Upper lobe of right lung (tissue), 1 donor: ENCODE results near the gene NCMAP. TPM values are rescaled to one million over a fixed set of nuclear protein-coding genes. Genes with fewer than 3 reads are reported as not detected.

ENCODE experiments used
- ATAC-seq: fragments of 200-7000 bp; cut with Tn5 transposase; one replicate; pipeline ENCODE4 v1.9.1; 2020; ENCODE audit warnings: mild to moderate bottlenecking, moderate library complexity
- DNase-seq: peaks from one replicate; pipeline ENCODE4 v3.0.0-alpha.2; 2020
- H3K27ac ChIP-seq: fragments of 200-600 bp; one replicate; pipeline ENCODE4 v1.8.0; 2022
- H3K27me3 ChIP-seq: fragments of 200-600 bp; one replicate; pipeline ENCODE4 v1.8.0; 2022; ENCODE audit warnings: mild to moderate bottlenecking
- H3K36me3 ChIP-seq: fragments of 200-600 bp; one replicate; pipeline ENCODE4 v1.8.0; 2022
- H3K4me1 ChIP-seq: fragments of 200-600 bp; one replicate; pipeline ENCODE4 v1.8.0; 2022
- H3K4me3 ChIP-seq: fragments of 200-600 bp; one replicate; pipeline ENCODE4 v1.8.0; 2022; ENCODE audit warnings: mild to moderate bottlenecking
- H3K9me3 ChIP-seq: fragments of 200-600 bp; one replicate; pipeline ENCODE4 v1.8.0; 2022
- intact Hi-C: fragments of 100-400 bp; cut with DNase I; formaldehyde crosslinking; loops from one replicate; pipeline ENCODE4 v1.11.0; 2022
- total RNA-seq: library from RNA; stranded (reverse); fragmentation: NEBNext Ultra II Directional; extraction: Animal tissue kit (Norgen Biotek cat#: 25700); gene quantifications from one replicate; pipeline ENCODE4 v1.2.1, GENCODE V29; 2021
- TF ChIP-seq, protein P1 (sequence below): fragments of 200-600 bp; IDR thresholded peaks from one replicate; pipeline ENCODE4 v1.8.0; 2022; ENCODE audit warnings: antibody characterized with exemption
- donor health status: DM: no; HTN: yes; CAD: no; lungs with severe emphysema.

Gene NCMAP
- total RNA-seq, 1 donor from 2014 or later: 10.7 TPM

DNA sequence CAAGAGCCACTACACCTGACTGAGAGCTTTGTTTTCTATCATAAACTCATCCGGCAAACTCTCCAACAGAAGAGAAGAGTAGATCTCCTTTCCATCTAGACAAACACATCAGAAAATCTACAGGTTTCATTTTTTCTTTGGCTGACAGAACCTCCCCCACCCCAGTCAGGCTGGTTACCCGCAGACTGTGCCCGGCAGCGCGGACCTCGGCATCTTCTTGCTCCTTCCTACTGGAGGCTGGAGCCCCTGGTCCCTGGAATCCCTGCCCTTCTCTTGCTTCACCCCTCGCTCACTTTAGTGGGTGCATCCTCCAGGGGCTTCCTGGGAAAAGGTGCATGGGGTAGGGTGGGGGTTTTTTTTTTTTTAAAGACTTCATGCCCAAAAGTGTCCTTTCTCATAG, 23.0 kb downstream of the NCMAP start:
- ATAC-seq: no peak

DNA sequence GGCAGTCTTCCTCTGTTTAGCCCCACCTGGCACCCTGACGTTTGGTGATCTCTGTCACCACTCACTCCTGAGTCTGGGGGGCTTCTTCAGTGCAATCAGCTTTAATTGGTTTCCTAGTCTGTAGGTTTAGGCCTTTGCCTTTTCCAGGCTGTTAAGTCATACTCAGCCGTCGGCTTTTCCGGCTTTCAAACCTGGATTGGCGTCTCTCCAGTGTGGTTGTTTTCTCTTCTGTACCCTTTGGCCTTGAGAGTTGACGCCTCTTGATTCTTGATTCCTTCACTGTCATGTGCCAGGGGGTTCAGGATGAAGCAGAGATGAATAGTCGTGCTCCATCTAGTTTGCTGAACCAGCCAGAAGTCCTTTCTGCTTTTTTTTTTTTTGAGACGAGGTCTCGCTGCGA, 24.9 kb downstream of the NCMAP start:
- H3K4me3 ChIP-seq: no peak overlapping the region
- no peak for DNase-seq
- no peaks in the 10 kb centered on the region for H3K36me3 ChIP-seq
- intact Hi-C loops: no loop called here
- ATAC-seq: no peak
- no peaks in the 10 kb centered on the region for H3K9me3 ChIP-seq
- TF ChIP-seq, protein P1, sequence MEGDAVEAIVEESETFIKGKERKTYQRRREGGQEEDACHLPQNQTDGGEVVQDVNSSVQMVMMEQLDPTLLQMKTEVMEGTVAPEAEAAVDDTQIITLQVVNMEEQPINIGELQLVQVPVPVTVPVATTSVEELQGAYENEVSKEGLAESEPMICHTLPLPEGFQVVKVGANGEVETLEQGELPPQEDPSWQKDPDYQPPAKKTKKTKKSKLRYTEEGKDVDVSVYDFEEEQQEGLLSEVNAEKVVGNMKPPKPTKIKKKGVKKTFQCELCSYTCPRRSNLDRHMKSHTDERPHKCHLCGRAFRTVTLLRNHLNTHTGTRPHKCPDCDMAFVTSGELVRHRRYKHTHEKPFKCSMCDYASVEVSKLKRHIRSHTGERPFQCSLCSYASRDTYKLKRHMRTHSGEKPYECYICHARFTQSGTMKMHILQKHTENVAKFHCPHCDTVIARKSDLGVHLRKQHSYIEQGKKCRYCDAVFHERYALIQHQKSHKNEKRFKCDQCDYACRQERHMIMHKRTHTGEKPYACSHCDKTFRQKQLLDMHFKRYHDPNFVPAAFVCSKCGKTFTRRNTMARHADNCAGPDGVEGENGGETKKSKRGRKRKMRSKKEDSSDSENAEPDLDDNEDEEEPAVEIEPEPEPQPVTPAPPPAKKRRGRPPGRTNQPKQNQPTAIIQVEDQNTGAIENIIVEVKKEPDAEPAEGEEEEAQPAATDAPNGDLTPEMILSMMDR: no peak
- H3K27ac ChIP-seq: no peak overlapping the region
- no peaks in the 10 kb centered on the region for H3K4me1 ChIP-seq
- peaks cover 3% of the 10 kb centered on the region for H3K27me3 ChIP-seq

More for the DNA sequence above, 23.0 kb downstream of the NCMAP start:
- TF ChIP-seq, protein P1: no peak
- H3K9me3 ChIP-seq: no peaks in the 10 kb centered on the region
- intact Hi-C loops: no loop called here
- H3K27me3 ChIP-seq: peaks cover under 1% of the 10 kb centered on the region
- H3K4me3 ChIP-seq: no peak overlapping the region
- H3K27ac ChIP-seq: no peak overlapping the region
- H3K4me1 ChIP-seq: no peaks in the 10 kb centered on the region
- H3K36me3 ChIP-seq: no peaks in the 10 kb centered on the region
- no peak for DNase-seq

DNA sequence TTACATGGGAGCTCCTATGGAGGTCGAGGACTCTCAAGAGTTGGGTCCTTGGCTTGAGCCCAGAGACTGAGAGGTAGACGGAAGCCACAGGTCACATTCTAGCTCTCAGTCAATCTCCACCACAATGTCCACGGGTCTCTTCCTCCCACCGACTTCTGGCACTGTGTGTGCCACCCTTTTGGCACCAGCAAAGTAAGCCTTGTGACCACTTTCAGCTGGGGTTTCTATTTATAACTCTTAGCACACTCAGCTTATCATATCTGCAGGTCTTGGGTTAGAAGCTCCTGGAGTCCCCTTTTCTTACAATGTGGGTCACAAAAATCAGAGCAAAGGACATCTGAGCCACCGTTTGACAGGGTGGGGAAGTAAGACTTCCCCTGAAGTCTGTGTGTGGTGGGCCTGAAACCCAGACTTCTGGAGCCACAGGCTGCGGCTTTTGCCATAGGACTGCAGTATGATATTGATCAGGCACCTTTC, 28.3 kb downstream of the NCMAP start:
- H3K27me3 ChIP-seq: peaks cover 3% of the 10 kb centered on the region
- H3K4me1 ChIP-seq: peaks cover 4% of the 10 kb centered on the region
- TF ChIP-seq, protein P1: no peak
- no peaks in the 10 kb centered on the region for H3K9me3 ChIP-seq
- intact Hi-C loops: no loop called here
- ATAC-seq (peak; percentile 65), DNase-seq (no peak)
- no peak overlapping the region for H3K27ac ChIP-seq
- H3K36me3 ChIP-seq: no peaks in the 10 kb centered on the region
- no peak overlapping the region for H3K4me3 ChIP-seq

DNA sequence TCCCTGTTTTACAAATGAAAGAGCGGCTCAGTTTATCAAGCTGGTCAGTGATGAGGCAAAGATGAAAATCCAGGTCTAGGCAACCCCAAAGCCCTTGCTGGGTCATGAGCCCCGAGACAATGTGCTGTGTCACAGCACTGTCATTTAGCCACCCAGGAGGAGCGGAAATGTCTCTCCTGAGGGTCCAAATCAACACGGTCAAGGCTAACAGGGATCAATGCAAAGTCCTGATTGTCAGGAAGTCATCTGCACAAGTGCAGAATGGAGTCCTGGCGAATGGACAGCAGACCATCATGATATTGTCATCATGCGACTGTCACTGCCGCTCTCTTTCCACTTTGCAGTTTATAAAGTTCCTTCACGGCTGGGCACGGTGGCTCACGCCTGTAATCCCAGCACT, 30.2 kb downstream of the NCMAP start:
- ATAC-seq (no peak), DNase-seq (no peak)
- intact Hi-C loops: no loop called here
- H3K9me3 ChIP-seq: no peaks in the 10 kb centered on the region
- H3K4me1 ChIP-seq: peaks cover 4% of the 10 kb centered on the region
- TF ChIP-seq, protein P1: no peak
- no peak overlapping the region for H3K4me3 ChIP-seq
- H3K27me3 ChIP-seq: peaks cover 3% of the 10 kb centered on the region
- no peak overlapping the region for H3K27ac ChIP-seq
- H3K36me3 ChIP-seq: no peaks in the 10 kb centered on the region

DNA sequence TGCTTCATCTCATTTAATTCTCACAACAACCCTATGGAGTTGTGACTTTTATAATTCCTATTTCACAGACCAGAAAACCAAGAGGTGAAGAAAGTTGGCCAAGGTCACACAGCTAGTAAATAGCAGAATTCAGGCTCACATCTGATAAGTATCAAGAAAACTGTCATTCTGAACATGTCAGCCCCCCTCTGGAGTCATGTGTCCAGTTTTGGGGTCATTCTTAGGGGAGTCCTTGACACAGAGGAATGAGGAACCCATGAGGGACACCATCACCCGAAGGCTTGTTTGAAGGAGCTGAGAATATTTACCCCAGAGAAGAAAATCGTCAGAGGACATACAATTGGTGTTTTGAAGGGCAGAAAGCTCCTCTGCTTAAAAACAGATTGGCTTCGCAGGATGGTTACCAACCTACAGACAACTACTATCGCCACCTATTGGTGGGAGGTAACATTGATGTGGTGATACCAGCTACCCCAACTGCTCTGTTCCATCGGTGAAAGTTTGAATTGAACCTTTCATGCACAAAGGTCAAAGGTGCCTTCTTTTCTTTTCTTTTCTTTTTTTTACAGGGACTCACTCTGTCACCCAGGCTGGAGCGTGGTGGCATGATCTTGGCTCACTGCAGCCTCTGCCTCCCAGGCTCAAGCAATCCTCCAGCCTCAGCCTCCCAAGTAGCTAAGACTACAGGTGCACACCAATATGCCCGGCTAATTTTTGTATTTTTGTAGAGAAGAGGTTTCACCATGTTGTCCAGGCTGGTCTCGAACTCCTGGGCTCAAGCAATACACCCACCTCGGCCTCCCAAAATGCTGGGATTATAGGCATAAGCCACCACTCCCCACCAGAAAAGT, 31.3 kb downstream of the NCMAP start:
- ATAC-seq (peak; percentile 87), DNase-seq (no peak)
- H3K9me3 ChIP-seq: no peaks in the 10 kb centered on the region
- intact Hi-C loops: no loop called here
- H3K27me3 ChIP-seq: peaks cover 3% of the 10 kb centered on the region
- TF ChIP-seq, protein P1: peak; percentile 76
- H3K36me3 ChIP-seq: no peaks in the 10 kb centered on the region
- no peak overlapping the region for H3K27ac ChIP-seq
- no peak overlapping the region for H3K4me3 ChIP-seq
- H3K4me1 ChIP-seq: peaks cover 4% of the 10 kb centered on the region
